ENCODE data around the gene HTR3A. TPM values are rescaled to one million over a fixed set of nuclear protein-coding genes. Genes with fewer than 3 reads are reported as not detected.

The HTR3A gene
- polyA plus RNA-seq, 6 donors from 2014 or later, result 1.8 to 16.1 (median 4.4) TPM

- Mint-ChIP-seq H3K9me3 (no peaks in the 10 kb centered on the region), H3K4me1 (peaks cover 5 to 10% (median 9%) of the 10 kb centered on the region in 3 donors), H3K36me3 (no peaks in the 10 kb centered on the region), H3K27me3 (peaks cover 11 to 58% (median 57%) of the 10 kb centered on the region in 3 donors), H3K27ac (peak overlapping the region in 1 of 6 donors; percentile 81), H3K4me3 (no peak overlapping the region)
- no peak for DNase-seq
- ATAC-seq (ENCODE audit: low read depth in 2 of 2), result no peak
Observed at GRCh38 chr11:114031246-114031966, 56.5 kb downstream of the HTR3A start.

- no peak for ATAC-seq (ENCODE audit: low read depth in 2 of 2)
- Mint-ChIP-seq H3K27ac (peak overlapping the region in 2 of 6 donors; percentile 81 to 87), H3K27me3 (peaks cover 11 to 64% (median 56%) of the 10 kb centered on the region in 3 donors), H3K9me3 (no peaks in the 10 kb centered on the region), H3K4me1 (peaks cover 7 to 12% (median 11%) of the 10 kb centered on the region in 3 donors), H3K36me3 (no peaks in the 10 kb centered on the region), H3K4me3 (no peak overlapping the region)
- DNase-seq, result no peak
Observed at GRCh38 chr11:114031967-114032320, 57.0 kb downstream of the HTR3A start.

DNA sequence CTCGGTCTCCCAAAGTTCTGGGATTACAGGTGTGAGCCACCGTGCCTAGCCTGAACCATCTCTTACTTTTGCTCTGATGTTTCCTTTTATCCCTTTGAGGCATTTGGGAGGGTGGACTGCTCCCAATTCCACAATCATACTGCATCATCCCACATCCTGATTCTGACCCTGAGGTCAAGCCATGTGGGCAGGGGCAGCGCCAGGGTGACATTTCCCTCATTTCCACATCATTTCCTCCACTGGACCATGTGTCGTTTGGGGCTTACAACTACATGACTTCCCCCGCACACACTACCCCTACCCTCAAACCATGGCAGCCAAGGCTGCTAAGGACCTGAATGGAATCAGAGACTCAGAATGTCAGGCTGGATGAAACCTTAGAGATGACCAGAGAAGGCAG is 58.2 kb downstream of the HTR3A start:
- H3K36me3 Mint-ChIP-seq, result no peaks in the 10 kb centered on the region
- H3K27ac Mint-ChIP-seq, result no peak overlapping the region
- H3K4me1 Mint-ChIP-seq, result peaks cover 7 to 12% (median 11%) of the 10 kb centered on the region in 3 donors
- ATAC-seq (ENCODE audit: low read depth in 2 of 2), result no peak
- H3K4me3 Mint-ChIP-seq, result no peak overlapping the region
- no peaks in the 10 kb centered on the region for H3K9me3 Mint-ChIP-seq
- peaks cover 11 to 59% (median 50%) of the 10 kb centered on the region in 3 donors for H3K27me3 Mint-ChIP-seq
- no peak for DNase-seq

DNA sequence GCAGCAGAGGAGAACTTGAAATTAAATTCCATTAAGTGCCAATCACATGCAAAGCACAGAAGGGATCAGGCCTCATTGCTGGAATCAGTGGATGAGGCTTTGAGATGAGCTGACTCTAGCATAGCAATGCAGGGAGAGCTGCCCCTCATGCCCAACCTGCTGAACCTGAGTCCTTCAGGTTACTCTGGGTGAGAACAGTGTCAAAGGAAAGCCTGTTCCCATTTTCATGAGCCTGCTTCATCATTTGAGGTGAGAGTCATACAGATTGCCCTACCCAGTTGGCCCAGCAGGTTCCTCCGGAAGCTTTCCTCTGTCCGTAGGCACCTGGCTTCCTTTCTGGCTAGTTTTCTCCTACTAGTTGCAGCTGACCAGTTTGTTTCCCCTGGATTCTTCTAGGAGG is 58.7 kb downstream of the HTR3A start:
- H3K4me1 Mint-ChIP-seq, result peaks cover 7 to 12% (median 11%) of the 10 kb centered on the region in 3 donors
- H3K4me3 Mint-ChIP-seq, result no peak overlapping the region
- H3K27me3 Mint-ChIP-seq, result peaks cover 8 to 55% (median 45%) of the 10 kb centered on the region in 3 donors
- no peak for DNase-seq
- no peaks in the 10 kb centered on the region for H3K36me3 Mint-ChIP-seq
- no peaks in the 10 kb centered on the region for H3K9me3 Mint-ChIP-seq
- ATAC-seq (ENCODE audit: low read depth in 2 of 2), result no peak
- no peak overlapping the region for H3K27ac Mint-ChIP-seq

DNA sequence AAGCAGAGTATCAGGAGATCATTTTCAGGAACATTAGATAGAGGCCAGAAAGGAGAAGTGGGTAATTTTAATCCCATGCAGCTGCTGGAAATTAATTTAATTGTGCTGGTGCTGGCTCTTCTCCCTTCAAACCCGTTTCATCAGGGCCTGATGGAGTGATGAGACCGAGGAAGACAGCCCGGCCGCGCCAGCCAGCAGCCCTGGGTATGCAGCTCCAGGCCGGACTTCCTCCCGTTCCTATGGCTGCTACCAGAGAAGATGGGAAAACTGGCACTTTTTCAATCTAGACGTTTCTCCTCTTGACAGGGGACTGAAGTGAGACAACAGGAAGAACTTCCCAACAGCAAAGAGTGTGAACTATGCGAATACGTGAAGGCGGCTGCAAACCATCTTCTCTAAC is 60.0 kb downstream of the HTR3A start:
- Mint-ChIP-seq H3K4me1 (peaks cover 7 to 12% (median 11%) of the 10 kb centered on the region in 3 donors), H3K9me3 (no peaks in the 10 kb centered on the region), H3K4me3 (peak overlapping the region in 1 of 8 donors; percentile 86), H3K36me3 (no peaks in the 10 kb centered on the region), H3K27me3 (peaks cover 4 to 45% (median 32%) of the 10 kb centered on the region in 3 donors), H3K27ac (peak overlapping the region in 1 of 6 donors; percentile 32)
- no peak for DNase-seq
- no peak for ATAC-seq (ENCODE audit: low read depth in 2 of 2)

DNA sequence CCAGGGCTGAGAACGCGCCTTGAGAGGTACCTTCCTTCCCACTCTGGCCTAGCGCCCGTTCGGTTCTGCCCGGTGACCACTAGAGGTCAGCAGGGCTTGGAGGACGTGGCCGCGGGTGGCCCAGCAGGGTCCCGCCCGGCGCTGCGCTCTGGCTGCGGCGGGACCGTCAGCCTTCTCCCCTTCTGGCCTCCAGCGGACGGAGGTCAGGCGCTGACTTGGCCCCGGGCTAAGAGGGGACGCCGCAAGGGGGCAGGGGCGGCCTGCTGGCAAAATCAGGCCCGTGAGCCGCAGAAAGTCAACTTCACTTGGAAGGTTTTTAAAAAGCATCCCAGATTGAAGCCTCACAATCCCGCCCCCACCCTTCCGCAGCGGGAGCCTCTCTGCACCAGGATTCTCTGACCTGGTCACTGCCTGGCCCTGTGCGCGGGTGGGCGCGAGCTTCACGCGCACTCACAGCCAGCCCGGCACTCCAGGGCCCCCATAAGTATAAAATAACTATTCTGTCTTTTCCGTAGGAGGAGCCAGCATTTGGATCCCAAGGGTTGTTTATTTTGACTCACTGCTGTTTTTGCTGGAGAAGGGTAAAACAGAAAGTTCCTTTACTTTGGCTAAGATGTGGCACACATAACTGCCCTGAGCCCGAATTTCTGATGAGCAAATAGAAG is 61.4 kb downstream of the HTR3A start:
- peak overlapping the region in 1 of 6 donors; percentile 28 for H3K27ac Mint-ChIP-seq
- DNase-seq (peak; percentile 58), ATAC-seq (ENCODE audit: low read depth in 2 of 2) (peak; percentile 71 to 78)
- H3K4me1 Mint-ChIP-seq, result peaks cover 7 to 12% (median 11%) of the 10 kb centered on the region in 3 donors
- H3K27me3 Mint-ChIP-seq, result peaks cover 4 to 32% (median 19%) of the 10 kb centered on the region in 3 donors
- H3K4me3 Mint-ChIP-seq, result peak overlapping the region in 6 of 8 donors; percentile 15 to 79 (median 59)
- no peaks in the 10 kb centered on the region for H3K9me3 Mint-ChIP-seq
- no peaks in the 10 kb centered on the region for H3K36me3 Mint-ChIP-seq

DNA sequence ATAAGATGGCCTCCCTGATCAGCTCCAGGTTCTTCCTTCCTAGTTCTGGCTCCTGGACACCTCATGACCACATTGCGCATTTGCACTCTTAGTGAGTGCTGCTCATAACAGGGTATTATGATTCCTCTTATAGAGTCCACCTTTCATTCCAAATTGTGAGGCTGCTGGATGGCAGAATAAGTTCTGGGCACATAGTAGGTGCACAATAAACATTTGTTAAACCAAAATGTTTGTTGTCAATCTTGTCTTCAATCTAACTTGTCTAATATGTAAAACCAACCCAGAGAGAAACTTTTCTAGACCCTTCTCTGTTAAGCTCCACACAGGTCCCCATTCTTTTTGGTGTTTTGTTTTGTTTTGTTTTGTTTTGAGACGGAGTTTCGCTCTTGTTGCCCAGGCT is 62.0 kb downstream of the HTR3A start:
- H3K4me3 Mint-ChIP-seq, result peak overlapping the region in 5 of 8 donors; percentile 41 to 62 (median 51)
- no peak for ATAC-seq (ENCODE audit: low read depth in 2 of 2)
- H3K36me3 Mint-ChIP-seq, result no peaks in the 10 kb centered on the region
- H3K27ac Mint-ChIP-seq, result peak overlapping the region in 2 of 6 donors; percentile 10 to 44
- peaks cover 7 to 11% (median 8%) of the 10 kb centered on the region in 3 donors for H3K4me1 Mint-ChIP-seq
- no peaks in the 10 kb centered on the region for H3K9me3 Mint-ChIP-seq
- H3K27me3 Mint-ChIP-seq, result peaks cover 4 to 32% (median 17%) of the 10 kb centered on the region in 3 donors
- no peak for DNase-seq

- H3K4me1 Mint-ChIP-seq, result peaks cover 9 to 18% (median 15%) of the 10 kb centered on the region in 3 donors
- peaks cover 6 to 27% (median 8%) of the 10 kb centered on the region in 3 donors for H3K27me3 Mint-ChIP-seq
- no peaks in the 10 kb centered on the region for H3K36me3 Mint-ChIP-seq
- ATAC-seq (ENCODE audit: low read depth in 2 of 2) (no peak), DNase-seq (no peak)
- H3K4me3 Mint-ChIP-seq, result no peak overlapping the region
- no peaks in the 10 kb centered on the region for H3K9me3 Mint-ChIP-seq
- no peak overlapping the region for H3K27ac Mint-ChIP-seq
Observed at GRCh38 chr11:114039551-114039950, 64.6 kb downstream of the HTR3A start.

Other genes starting within 250 kb of the HTR3A start
- 10 to 100 TPM; 15.7 to 21.4 (median 17.1) TPM for gene ZW10, start 201.4 kb upstream of the HTR3A start, polyA plus RNA-seq (ENCODE audit: low read depth in 6 of 6)
- not detected for gene CLDN25, start 195.3 kb upstream of the HTR3A start, polyA plus RNA-seq (ENCODE audit: low read depth in 6 of 6)
- 100 to 1,000 TPM in 4 of 6 donors, 10 to 100 TPM in 2; 64.6 to 132 (median 109) TPM for gene USP28, start 99.5 kb upstream of the HTR3A start, polyA plus RNA-seq (ENCODE audit: low read depth in 6 of 6)
- gene HTR3B, start 70.3 kb upstream of the HTR3A start, polyA plus RNA-seq (ENCODE audit: low read depth in 6 of 6), result not detected
- gene ZBTB16, start 84.6 kb downstream of the HTR3A start, polyA plus RNA-seq (ENCODE audit: low read depth in 6 of 6), result 100 to 1,000 TPM in 2 of 6 donors, 10 to 100 TPM in 3, 1 to 10 TPM in 1; 10.0 to 178 (median 50.5) TPM

All from naive B cell (primary cell).